Fibroblast of lung (primary cell): ENCODE measurements around the gene ANKRD22. TPM values are rescaled to one million over a fixed set of nuclear protein-coding genes. Genes with fewer than 3 reads are reported as not detected.

Experiments used
- DNase-seq, 2 donors: peaks; one replicate each; pipeline versions ENCODE4 v3.0.0 to v3.0.0-alpha.2; 2010; ENCODE audit warnings: low read depth in 2 of 2
- H2AFZ ChIP-seq: 2 replicates; pipeline ENCODE4 v1.5.1; 2012; ENCODE audit warnings: low read length, control low read depth, inconsistent platforms
- H3K27ac ChIP-seq: 2 replicates; pipeline ENCODE4 v1.5.1; 2011; ENCODE audit warnings: low read length, control low read depth; ENCODE audit not compliant: insufficient read depth
- H3K27me3 ChIP-seq: 2 replicates; pipeline ENCODE4 v1.5.1; 2011; ENCODE audit warnings: mild to moderate bottlenecking, low read length; ENCODE audit not compliant: control insufficient read depth, insufficient read depth
- H3K36me3 ChIP-seq: 2 replicates; pipeline ENCODE4 v1.5.1; 2011; ENCODE audit warnings: low read length; ENCODE audit not compliant: control insufficient read depth, insufficient read depth
- H3K4me1 ChIP-seq: 2 replicates; pipeline ENCODE4 v1.5.1; 2011; ENCODE audit warnings: low read length; ENCODE audit not compliant: control insufficient read depth, insufficient read depth; ENCODE audit errors: extremely low read depth
- H3K4me2 ChIP-seq: 2 replicates; pipeline ENCODE4 v1.5.1; 2011; ENCODE audit warnings: low read length, control low read depth; ENCODE audit not compliant: insufficient read depth; ENCODE audit errors: extremely low read depth
- H3K4me3 ChIP-seq, 4 experiments: fragments of 200-600 bp in 1 of 4; sonication (generic) in 1 of 4; replicated peaks in 1 of 4; 2 replicates each; pipeline ENCODE4 v1.5.1; 2011 to 2016; ENCODE audit warnings: low read length in 4 of 4, low read depth in 3 of 4, mild to moderate bottlenecking in 3 of 4, control low read depth in 2 of 4, inconsistent platforms in 1 of 4, mixed read lengths in 1 of 4; ENCODE audit not compliant: insufficient read depth in 1 of 4; ENCODE audit errors: control extremely low read depth in 1 of 4
- H3K79me2 ChIP-seq: 2 replicates; pipeline ENCODE4 v1.5.1; 2012; ENCODE audit warnings: mild to moderate bottlenecking, low read length, inconsistent platforms; ENCODE audit not compliant: control insufficient read depth, insufficient read depth
- H3K9ac ChIP-seq: 2 replicates; pipeline ENCODE4 v1.5.1; 2011; ENCODE audit warnings: mild to moderate bottlenecking, low read length, control low read depth; ENCODE audit not compliant: insufficient read depth
- H3K9me3 ChIP-seq: 2 replicates; pipeline ENCODE4 v1.5.1; 2012; ENCODE audit warnings: low read depth, low read length; ENCODE audit not compliant: control insufficient read depth, insufficient read depth
- H4K20me1 ChIP-seq: 2 replicates; pipeline ENCODE4 v1.5.1; 2011; ENCODE audit warnings: low read length; ENCODE audit not compliant: control insufficient read depth, insufficient read depth; ENCODE audit errors: extremely low read depth
- EZH2 ChIP-seq: IDR thresholded peaks from 2 replicates; pipeline ENCODE4 v1.5.1; 2012; ENCODE audit warnings: low read length, control low read depth, mild to moderate bottlenecking; ENCODE audit errors: missing control alignments
- polyA plus RNA-seq, 2 donors: library from polyadenylated mRNA; depleted of rRNA in 1 of 2; stranded (reverse) in 1 of 2; unstranded in 1 of 2; fragments of >200 nt; gene quantifications; 2 replicates each; pipeline ENCODE4 v1.2.1, GENCODE V29; 2011 to 2012; ENCODE audit warnings: missing spikeins in 1 of 2
- total RNA-seq: library from RNA; depleted of rRNA; stranded (reverse); fragments of >200 nt; gene quantifications from 2 replicates; pipeline ENCODE4 v1.2.1, GENCODE V29; 2014
- TF ChIP-seq, protein P1 (sequence below), 2 donors: IDR thresholded peaks in 1 of 2; conservative IDR thresholded peaks in 1 of 2; 1 replicate in 1 of 2; 2 replicates in 1 of 2; pipeline ENCODE4 v1.5.1; 2011 to 2012; ENCODE audit warnings: low read length in 2 of 2, control low read depth in 1 of 2, inconsistent platforms in 1 of 2, low read depth in 1 of 2, mild to moderate bottlenecking in 1 of 2

Gene ANKRD22
- total and polyA plus RNA-seq, 2 donors (not counting 1 experiment from before 2014, with no cell fraction given), result 0.17 TPM; not detected in 1

DNA sequence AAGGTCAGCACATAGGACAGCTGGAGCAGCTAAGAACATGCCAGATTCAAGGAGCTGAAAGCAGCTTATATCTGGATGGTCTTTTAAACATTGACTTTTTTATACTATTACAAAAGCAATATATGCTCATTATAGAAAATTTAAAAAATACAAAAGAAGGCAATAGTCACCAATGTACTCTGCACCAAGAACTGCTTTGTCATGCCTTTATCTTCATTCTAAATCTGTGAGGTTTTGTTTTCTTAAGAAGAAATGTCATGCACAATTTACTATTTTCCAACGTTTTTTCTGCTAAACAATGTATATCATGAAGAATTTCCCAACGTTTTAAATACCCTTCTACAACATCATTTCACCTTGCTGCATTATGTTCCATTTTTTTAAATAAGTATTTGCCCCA, 46.3 kb downstream of the ANKRD22 start:
- H3K4me3 ChIP-seq, result no peak overlapping the region
- no peak overlapping the region for H3K9ac ChIP-seq
- H3K27me3 ChIP-seq, result no peaks in the 10 kb centered on the region
- H3K4me1 ChIP-seq, result no peaks in the 10 kb centered on the region
- H4K20me1 ChIP-seq, result no peaks in the 10 kb centered on the region
- no peak for TF ChIP-seq EZH2
- TF ChIP-seq, protein P1, sequence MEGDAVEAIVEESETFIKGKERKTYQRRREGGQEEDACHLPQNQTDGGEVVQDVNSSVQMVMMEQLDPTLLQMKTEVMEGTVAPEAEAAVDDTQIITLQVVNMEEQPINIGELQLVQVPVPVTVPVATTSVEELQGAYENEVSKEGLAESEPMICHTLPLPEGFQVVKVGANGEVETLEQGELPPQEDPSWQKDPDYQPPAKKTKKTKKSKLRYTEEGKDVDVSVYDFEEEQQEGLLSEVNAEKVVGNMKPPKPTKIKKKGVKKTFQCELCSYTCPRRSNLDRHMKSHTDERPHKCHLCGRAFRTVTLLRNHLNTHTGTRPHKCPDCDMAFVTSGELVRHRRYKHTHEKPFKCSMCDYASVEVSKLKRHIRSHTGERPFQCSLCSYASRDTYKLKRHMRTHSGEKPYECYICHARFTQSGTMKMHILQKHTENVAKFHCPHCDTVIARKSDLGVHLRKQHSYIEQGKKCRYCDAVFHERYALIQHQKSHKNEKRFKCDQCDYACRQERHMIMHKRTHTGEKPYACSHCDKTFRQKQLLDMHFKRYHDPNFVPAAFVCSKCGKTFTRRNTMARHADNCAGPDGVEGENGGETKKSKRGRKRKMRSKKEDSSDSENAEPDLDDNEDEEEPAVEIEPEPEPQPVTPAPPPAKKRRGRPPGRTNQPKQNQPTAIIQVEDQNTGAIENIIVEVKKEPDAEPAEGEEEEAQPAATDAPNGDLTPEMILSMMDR (conservative IDR thresholded peaks at IDR 0.05 in 1 of 2, IDR thresholded peaks at IDR 0.05 in 1 of 2; ENCODE audit: low read depth in 1 of 2, low read length in 2 of 2), result no peak
- peak in 1 of 2 donors; percentile 6 for DNase-seq
- H2AFZ ChIP-seq, result no peak overlapping the region
- H3K9me3 ChIP-seq, result no peaks in the 10 kb centered on the region
- H3K79me2 ChIP-seq, result no peaks in the 10 kb centered on the region
- H3K36me3 ChIP-seq, result no peaks in the 10 kb centered on the region
- no peak overlapping the region for H3K4me2 ChIP-seq
- no peak overlapping the region for H3K27ac ChIP-seq

DNA sequence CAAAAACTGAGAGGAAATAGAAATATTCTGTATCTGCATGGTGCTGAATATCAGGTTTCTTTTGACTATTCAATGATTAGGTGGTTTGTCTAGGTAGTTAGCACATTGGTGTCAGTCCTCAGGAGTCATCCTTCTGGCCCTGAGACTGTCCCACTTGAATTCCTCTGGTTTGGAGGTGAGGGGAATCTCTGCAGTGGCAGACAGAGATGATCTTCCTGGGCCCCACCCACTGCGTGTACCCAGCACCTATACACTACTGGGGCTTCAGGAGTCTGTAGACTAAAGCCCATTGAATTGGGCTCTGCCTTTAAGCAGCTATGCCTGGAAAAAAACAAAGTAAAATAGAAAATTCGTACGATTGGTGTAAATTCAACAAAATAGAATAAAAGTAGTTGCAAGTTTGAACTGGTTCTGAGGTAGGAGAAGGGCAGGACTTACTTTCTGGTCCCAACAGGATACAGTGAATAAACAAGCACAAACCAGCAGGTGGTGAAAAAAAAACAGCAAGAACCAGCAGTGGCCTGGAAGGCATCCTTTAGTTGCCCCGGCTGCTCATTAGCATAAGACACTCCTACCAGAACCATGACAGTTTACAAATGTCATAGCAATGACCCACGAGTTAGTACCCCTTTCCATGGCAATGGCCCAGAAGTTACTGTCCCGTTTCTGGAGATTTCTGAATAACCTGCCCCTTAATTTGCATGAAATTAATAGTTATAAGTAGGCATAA, 47.4 kb downstream of the ANKRD22 start:
- no peak overlapping the region for H3K4me2 ChIP-seq
- no peak overlapping the region for H3K9ac ChIP-seq
- no peaks in the 10 kb centered on the region for H3K4me1 ChIP-seq

DNA sequence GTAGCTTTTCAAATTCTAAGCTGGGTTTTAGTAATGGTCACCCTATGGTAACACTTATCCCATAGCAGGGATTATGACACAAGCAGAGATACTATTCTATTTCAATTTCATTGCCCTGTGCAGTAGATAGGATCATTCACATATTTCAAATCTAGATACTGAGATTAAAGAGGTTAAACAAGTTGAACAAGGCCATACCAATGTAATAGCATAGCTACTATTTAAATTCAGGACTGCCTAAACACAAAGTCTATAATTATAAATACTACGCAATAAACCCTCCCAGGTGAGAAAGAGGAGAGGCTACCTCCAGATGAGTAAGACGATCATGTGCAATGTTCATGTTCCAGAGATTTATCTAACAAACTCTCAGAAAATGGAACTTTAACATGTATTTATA, 48.0 kb downstream of the ANKRD22 start:
- H3K79me2 ChIP-seq, result no peaks in the 10 kb centered on the region
- H2AFZ ChIP-seq, result no peak overlapping the region
- no peak overlapping the region for H3K4me2 ChIP-seq
- H3K27me3 ChIP-seq, result no peaks in the 10 kb centered on the region
- H3K27ac ChIP-seq, result no peak overlapping the region
- TF ChIP-seq, protein P1 (conservative IDR thresholded peaks at IDR 0.05 in 1 of 2, IDR thresholded peaks at IDR 0.05 in 1 of 2; ENCODE audit: low read depth in 1 of 2, low read length in 2 of 2), result no peak
- TF ChIP-seq EZH2, result no peak
- H3K4me3 ChIP-seq, result no peak overlapping the region
- H4K20me1 ChIP-seq, result no peaks in the 10 kb centered on the region
- H3K9me3 ChIP-seq, result no peaks in the 10 kb centered on the region
- no peak for DNase-seq
- H3K36me3 ChIP-seq, result no peaks in the 10 kb centered on the region
- H3K4me1 ChIP-seq, result no peaks in the 10 kb centered on the region
- no peak overlapping the region for H3K9ac ChIP-seq

More for the DNA sequence above, 47.4 kb downstream of the ANKRD22 start:
- no peak for DNase-seq
- Histone ChIP-seq H4K20me1 (no peaks in the 10 kb centered on the region), H3K36me3 (no peaks in the 10 kb centered on the region), H3K9me3 (no peaks in the 10 kb centered on the region), H3K27ac (no peak overlapping the region), H3K79me2 (no peaks in the 10 kb centered on the region), H3K4me3 (no peak overlapping the region), H3K27me3 (no peaks in the 10 kb centered on the region), H2AFZ (no peak overlapping the region)
- TF ChIP-seq, protein P1 (conservative IDR thresholded peaks at IDR 0.05 in 1 of 2, IDR thresholded peaks at IDR 0.05 in 1 of 2; ENCODE audit: low read depth in 1 of 2, low read length in 2 of 2), result no peak
- TF ChIP-seq EZH2, result no peak
